ENCODE data around the gene TUSC1.
"Not testable (repeated sequence)": the region's sequence is repeated elsewhere in the genome, so short reads cannot be mapped to it uniquely, and the experiment has no call there.

DNA sequence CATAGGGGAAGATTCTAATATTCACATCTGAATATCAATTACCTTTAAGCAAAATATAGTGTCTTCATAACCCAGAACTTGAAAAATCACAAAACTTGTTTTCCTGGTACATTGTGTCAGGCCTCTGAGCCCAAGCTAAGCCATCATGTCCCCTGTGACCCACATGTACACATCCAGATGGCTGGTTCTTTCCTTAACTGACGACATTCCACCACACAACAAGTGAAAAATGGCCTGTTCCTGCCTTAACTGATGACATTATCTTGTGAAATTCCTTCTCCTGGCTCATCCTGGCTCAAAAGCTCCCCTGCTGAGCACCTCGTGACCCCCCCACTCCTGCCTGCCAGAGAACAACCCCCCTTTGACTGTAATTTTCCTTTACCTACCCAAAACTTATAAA, 2.4 kb downstream of the TUSC1 start:
- TF ChIP-seq, protein P1, sequence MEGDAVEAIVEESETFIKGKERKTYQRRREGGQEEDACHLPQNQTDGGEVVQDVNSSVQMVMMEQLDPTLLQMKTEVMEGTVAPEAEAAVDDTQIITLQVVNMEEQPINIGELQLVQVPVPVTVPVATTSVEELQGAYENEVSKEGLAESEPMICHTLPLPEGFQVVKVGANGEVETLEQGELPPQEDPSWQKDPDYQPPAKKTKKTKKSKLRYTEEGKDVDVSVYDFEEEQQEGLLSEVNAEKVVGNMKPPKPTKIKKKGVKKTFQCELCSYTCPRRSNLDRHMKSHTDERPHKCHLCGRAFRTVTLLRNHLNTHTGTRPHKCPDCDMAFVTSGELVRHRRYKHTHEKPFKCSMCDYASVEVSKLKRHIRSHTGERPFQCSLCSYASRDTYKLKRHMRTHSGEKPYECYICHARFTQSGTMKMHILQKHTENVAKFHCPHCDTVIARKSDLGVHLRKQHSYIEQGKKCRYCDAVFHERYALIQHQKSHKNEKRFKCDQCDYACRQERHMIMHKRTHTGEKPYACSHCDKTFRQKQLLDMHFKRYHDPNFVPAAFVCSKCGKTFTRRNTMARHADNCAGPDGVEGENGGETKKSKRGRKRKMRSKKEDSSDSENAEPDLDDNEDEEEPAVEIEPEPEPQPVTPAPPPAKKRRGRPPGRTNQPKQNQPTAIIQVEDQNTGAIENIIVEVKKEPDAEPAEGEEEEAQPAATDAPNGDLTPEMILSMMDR (IDR thresholded peaks at IDR 0.05): not testable (repeated sequence)
- TF ChIP-seq POLR2A (IDR thresholded peaks at IDR 0.05): not testable (repeated sequence)
